ENCODE data around the gene MACF1.
"Not testable (repeated sequence)": the region's sequence is repeated elsewhere in the genome, so short reads cannot be mapped to it uniquely, and the experiment has no call there.

MACF1 gene

GRCh38 chr1:39498096-39498710 lies 293.7 kb downstream of the MACF1 start:
- DNase-seq: not testable (repeated sequence)

GRCh38 chr1:39498821-39499220 lies 294.3 kb downstream of the MACF1 start:
- not testable (repeated sequence) for DNase-seq

- DNase-seq: no peak
These were observed 295.2 kb downstream of the MACF1 start for GRCh38 chr1:39499668-39500067.

GRCh38 chr1:39500862-39501389 lies 296.4 kb downstream of the MACF1 start:
- DNase-seq: no peak

GRCh38 chr1:39501666-39502065 lies 297.2 kb downstream of the MACF1 start:
- DNase-seq: no peak

GRCh38 chr1:39504436-39504835 lies 299.9 kb downstream of the MACF1 start:
- not testable (repeated sequence) for DNase-seq

GRCh38 chr1:39505289-39505688 lies 300.8 kb downstream of the MACF1 start:
- no peak for DNase-seq

GRCh38 chr1:39507230-39507928 lies 302.9 kb downstream of the MACF1 start:
- no peak for DNase-seq

- no peak for DNase-seq
These were observed 303.8 kb downstream of the MACF1 start for GRCh38 chr1:39508266-39508665.

- DNase-seq: no peak
These were observed 304.4 kb downstream of the MACF1 start for GRCh38 chr1:39508857-39509305.

GRCh38 chr1:39509360-39510009 lies 305.0 kb downstream of the MACF1 start:
- no peak for DNase-seq

GRCh38 chr1:39510570-39511186 lies 306.2 kb downstream of the MACF1 start:
- DNase-seq: not testable (repeated sequence)

GRCh38 chr1:39511477-39511876 lies 307.0 kb downstream of the MACF1 start:
- not testable (repeated sequence) for DNase-seq

- not testable (repeated sequence) for DNase-seq
These were observed 307.8 kb downstream of the MACF1 start for GRCh38 chr1:39512234-39512847.

- not testable (repeated sequence) for DNase-seq
These were observed 310.2 kb downstream of the MACF1 start for GRCh38 chr1:39514710-39515124.

GRCh38 chr1:39515131-39516086 lies 310.9 kb downstream of the MACF1 start:
- DNase-seq: peak in 1 of 2 experiments; percentile 48

GRCh38 chr1:39516841-39517240 lies 312.3 kb downstream of the MACF1 start:
- not testable (repeated sequence) for DNase-seq

- DNase-seq: not testable (repeated sequence)
These were observed 313.4 kb downstream of the MACF1 start for GRCh38 chr1:39517936-39518335.

GRCh38 chr1:39519376-39519775 lies 314.9 kb downstream of the MACF1 start:
- not testable (repeated sequence) for DNase-seq

GRCh38 chr1:39522221-39522620 lies 317.7 kb downstream of the MACF1 start:
- DNase-seq: not testable (repeated sequence)
